ENCODE measurements around the gene COPE. TPM values are rescaled to one million over a fixed set of nuclear protein-coding genes. Genes with fewer than 3 reads are reported as not detected.
A peak's percentile ranks its signal among the peaks of the same experiment; 100 is the strongest.

The COPE gene
- total RNA-seq, 1 donor from 2014 or later, result 213 TPM

DNA sequence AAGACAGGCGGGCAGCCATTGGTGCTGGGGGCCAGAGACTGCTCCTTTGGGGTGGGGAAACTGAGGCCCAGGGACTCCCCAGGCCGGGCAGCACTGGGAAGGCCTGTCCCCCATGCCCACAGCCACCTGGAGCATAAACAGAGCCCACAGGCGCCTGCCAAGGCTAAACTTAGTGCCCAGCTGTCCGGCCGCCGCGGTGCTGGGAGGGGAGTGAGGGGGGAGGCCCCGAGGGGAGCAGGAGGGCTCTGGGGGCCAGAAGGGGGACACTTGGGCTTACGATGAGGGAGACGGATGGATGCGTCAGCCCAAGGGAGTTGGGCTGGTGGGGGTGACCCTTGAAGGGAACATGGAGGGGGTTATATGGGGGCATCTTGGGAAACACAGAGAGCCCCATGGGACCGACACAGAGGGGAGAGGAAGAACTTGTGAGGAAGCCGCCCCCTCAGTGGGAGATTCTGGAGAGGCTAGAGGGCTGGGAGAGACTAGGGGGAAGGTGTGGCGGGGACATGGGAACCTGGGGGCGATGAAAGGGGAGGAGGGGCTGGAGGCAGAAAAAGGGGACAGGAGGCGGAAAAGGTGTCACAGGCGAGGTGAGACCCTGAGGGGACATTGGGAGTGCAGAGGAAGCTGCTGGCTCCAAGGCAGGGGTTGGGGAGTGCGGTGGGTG, 25.5 kb downstream of the COPE start:
- TF ChIP-seq, protein P1, sequence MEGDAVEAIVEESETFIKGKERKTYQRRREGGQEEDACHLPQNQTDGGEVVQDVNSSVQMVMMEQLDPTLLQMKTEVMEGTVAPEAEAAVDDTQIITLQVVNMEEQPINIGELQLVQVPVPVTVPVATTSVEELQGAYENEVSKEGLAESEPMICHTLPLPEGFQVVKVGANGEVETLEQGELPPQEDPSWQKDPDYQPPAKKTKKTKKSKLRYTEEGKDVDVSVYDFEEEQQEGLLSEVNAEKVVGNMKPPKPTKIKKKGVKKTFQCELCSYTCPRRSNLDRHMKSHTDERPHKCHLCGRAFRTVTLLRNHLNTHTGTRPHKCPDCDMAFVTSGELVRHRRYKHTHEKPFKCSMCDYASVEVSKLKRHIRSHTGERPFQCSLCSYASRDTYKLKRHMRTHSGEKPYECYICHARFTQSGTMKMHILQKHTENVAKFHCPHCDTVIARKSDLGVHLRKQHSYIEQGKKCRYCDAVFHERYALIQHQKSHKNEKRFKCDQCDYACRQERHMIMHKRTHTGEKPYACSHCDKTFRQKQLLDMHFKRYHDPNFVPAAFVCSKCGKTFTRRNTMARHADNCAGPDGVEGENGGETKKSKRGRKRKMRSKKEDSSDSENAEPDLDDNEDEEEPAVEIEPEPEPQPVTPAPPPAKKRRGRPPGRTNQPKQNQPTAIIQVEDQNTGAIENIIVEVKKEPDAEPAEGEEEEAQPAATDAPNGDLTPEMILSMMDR (IDR thresholded peaks at IDR 0.05; ENCODE audit: unreplicated experiment), result no peak
- Mint-ChIP-seq H3K27ac (ENCODE audit: unreplicated experiment) (no peak overlapping the region), H3K27me3 (ENCODE audit: unreplicated experiment) (peaks cover 11% of the 10 kb centered on the region), H3K36me3 (ENCODE audit: low read depth, unreplicated experiment) (peaks cover 5% of the 10 kb centered on the region), H3K4me1 (ENCODE audit: unreplicated experiment) (no peaks in the 10 kb centered on the region), H3K9me3 (ENCODE audit: unreplicated experiment) (no peaks in the 10 kb centered on the region), H3K4me3 (ENCODE audit: unreplicated experiment) (no peak overlapping the region)
- no peak for DNase-seq (ENCODE audit: low spot score)

DNA sequence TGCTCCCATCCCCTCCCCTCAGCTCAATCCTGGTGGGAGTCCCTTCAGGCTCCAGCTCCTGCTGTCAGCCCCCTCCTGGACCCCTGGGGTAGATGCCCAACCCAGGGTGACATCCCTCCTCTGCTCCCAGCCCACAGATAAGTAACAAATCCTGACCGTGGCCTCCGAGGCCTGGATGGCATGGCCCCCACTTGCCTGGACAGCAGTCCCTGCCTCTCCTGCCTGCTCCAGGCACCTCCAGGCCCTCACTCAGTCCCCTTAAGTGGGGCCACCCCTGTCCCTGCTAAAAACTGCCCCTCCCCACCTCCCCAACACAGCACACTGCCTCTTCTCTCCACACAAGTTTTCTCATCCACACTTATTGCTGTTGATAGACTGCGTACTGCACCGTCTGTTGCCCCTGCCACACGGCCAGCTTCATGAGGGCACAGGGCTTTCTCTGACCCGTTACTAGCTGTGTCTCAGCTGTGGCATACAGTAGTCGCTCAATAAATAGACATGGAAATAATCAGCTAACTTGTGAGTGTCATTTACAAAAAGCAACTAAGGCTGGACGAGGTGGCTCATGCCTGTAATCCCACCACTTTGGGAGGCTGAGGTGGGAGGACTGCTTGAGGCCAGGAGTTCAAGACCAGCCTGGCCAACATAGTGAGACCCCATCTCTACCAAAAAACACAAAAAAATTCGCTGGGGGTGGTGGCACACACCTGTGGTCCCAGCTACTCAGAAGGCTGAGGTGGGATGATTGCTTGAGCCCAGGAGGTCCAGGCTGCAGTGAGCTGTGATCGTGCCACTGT, 29.0 kb downstream of the COPE start:
- no peaks in the 10 kb centered on the region for H3K4me1 Mint-ChIP-seq (ENCODE audit: unreplicated experiment)
- H3K9me3 Mint-ChIP-seq (ENCODE audit: unreplicated experiment), result no peaks in the 10 kb centered on the region
- H3K36me3 Mint-ChIP-seq (ENCODE audit: low read depth, unreplicated experiment), result peaks cover 10% of the 10 kb centered on the region

DNA sequence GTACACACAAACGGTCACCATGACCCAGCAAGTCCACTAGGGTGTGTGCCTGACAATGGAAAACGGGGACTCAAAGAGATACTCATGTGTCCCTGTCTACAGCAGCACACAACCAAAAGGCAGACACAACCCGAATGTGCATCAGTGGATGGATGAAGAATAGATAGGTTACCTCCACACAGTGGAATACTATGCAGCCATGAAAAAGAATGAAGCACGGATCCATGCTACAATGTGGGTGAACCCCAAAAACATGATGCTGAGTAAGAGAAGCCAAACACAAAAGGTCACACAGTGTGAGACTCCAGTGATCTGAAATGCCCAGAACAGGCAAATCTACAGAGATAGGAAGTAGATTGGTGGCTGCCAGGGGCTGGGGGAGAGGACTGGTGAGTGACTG, 32.2 kb downstream of the COPE start:
- Mint-ChIP-seq H3K4me1 (ENCODE audit: unreplicated experiment) (no peaks in the 10 kb centered on the region), H3K27me3 (ENCODE audit: unreplicated experiment) (peaks cover 3% of the 10 kb centered on the region), H3K36me3 (ENCODE audit: low read depth, unreplicated experiment) (peaks cover 12% of the 10 kb centered on the region), H3K9me3 (ENCODE audit: unreplicated experiment) (no peaks in the 10 kb centered on the region), H3K27ac (ENCODE audit: unreplicated experiment) (peak overlapping the region; percentile 21), H3K4me3 (ENCODE audit: unreplicated experiment) (peak overlapping the region; percentile 74)
- DNase-seq (ENCODE audit: low spot score), result no peak
- TF ChIP-seq, protein P1 (IDR thresholded peaks at IDR 0.05; ENCODE audit: unreplicated experiment), result no peak

More for the DNA sequence above, 29.0 kb downstream of the COPE start:
- Mint-ChIP-seq H3K27ac (ENCODE audit: unreplicated experiment) (no peak overlapping the region), H3K4me3 (ENCODE audit: unreplicated experiment) (no peak overlapping the region), H3K27me3 (ENCODE audit: unreplicated experiment) (peaks cover 4% of the 10 kb centered on the region)
- TF ChIP-seq, protein P1 (IDR thresholded peaks at IDR 0.05; ENCODE audit: unreplicated experiment), result no peak
- no peak for DNase-seq (ENCODE audit: low spot score)

DNA sequence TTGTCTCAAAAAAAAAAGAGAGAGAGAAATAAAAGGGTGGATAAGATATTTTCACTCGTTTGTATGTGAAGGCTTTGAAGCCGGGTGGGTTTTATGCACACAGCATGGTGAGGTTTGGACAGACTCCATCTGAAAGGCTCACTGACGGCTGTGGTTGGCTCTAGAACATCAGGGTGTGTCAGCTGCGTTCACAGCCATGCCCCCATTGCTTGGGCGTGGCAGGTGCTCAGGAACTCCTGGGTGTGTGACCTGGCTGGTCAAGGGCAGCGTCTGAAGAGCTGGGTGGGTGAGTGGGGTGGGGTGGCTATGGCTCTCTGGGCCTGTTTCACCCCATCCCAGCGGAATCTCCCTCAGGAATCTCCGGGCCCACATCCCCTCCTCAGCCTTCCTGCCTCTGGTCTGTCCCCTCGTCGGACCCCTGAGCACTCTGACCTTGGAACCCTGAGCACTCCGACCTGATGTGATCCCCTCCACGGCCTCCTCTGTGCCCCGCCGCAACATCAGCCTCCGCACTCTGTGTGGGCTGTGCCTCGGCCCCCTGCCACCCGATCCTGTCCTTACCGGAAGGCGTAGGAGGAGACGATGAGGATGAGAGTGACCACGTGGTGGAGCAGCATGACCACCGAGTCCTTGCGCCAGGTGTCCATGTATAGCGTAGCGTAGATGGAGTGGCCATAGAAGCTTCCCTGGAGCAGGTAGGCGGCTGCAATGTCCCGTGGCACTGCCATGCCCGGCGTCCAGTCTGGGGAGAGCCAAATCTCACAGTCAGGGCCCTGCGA, 35.5 kb downstream of the COPE start:
- H3K9me3 Mint-ChIP-seq (ENCODE audit: unreplicated experiment), result no peaks in the 10 kb centered on the region
- TF ChIP-seq, protein P1 (IDR thresholded peaks at IDR 0.05; ENCODE audit: unreplicated experiment), result no peak
- H3K27ac Mint-ChIP-seq (ENCODE audit: unreplicated experiment), result no peak overlapping the region
- DNase-seq (ENCODE audit: low spot score), result no peak
- no peaks in the 10 kb centered on the region for H3K4me1 Mint-ChIP-seq (ENCODE audit: unreplicated experiment)
- no peak overlapping the region for H3K4me3 Mint-ChIP-seq (ENCODE audit: unreplicated experiment)
- H3K36me3 Mint-ChIP-seq (ENCODE audit: low read depth, unreplicated experiment), result peaks cover 19% of the 10 kb centered on the region
- peaks cover 3% of the 10 kb centered on the region for H3K27me3 Mint-ChIP-seq (ENCODE audit: unreplicated experiment)

Data from endothelial cell (in vitro differentiated cells).